Endothelial cell (in vitro differentiated cells): Measurements from ENCODE around the gene PLA2G2C. TPM values are rescaled to one million over a fixed set of nuclear protein-coding genes. Genes with fewer than 3 reads are reported as not detected.

ENCODE experiments used
- DNase-seq: peaks from one replicate; pipeline ENCODE4 v3.0.0; 2021; ENCODE audit warnings: low spot score
- H3K27ac Mint-ChIP-seq: one replicate; pipeline ENCODE4 v1.8.0; 2021; ENCODE audit warnings: mixed read lengths, inconsistent platforms; ENCODE audit not compliant: unreplicated experiment
- H3K27me3 Mint-ChIP-seq: one replicate; pipeline ENCODE4 v1.8.0; 2021; ENCODE audit warnings: mild to moderate bottlenecking, moderate library complexity, mixed read lengths, inconsistent platforms; ENCODE audit not compliant: unreplicated experiment
- H3K36me3 Mint-ChIP-seq: one replicate; pipeline ENCODE4 v1.8.0; 2021; ENCODE audit warnings: mild to moderate bottlenecking, low read depth, mixed read lengths, inconsistent platforms; ENCODE audit not compliant: unreplicated experiment
- H3K4me1 Mint-ChIP-seq: one replicate; pipeline ENCODE4 v1.8.0; 2021; ENCODE audit warnings: mild to moderate bottlenecking, mixed read lengths, inconsistent platforms; ENCODE audit not compliant: unreplicated experiment
- H3K4me3 Mint-ChIP-seq: one replicate; pipeline ENCODE4 v1.8.0; 2021; ENCODE audit warnings: mild to moderate bottlenecking, mixed read lengths, inconsistent platforms; ENCODE audit not compliant: unreplicated experiment
- H3K9me3 Mint-ChIP-seq: one replicate; pipeline ENCODE4 v1.8.0; 2021; ENCODE audit warnings: mixed read lengths, inconsistent platforms; ENCODE audit not compliant: unreplicated experiment
- total RNA-seq: library from RNA; stranded (reverse); fragmentation: NEBNext Ultra II Directional; extraction: Animal tissue kit (Norgen Biotek cat#: 25700); gene quantifications from one replicate; pipeline ENCODE4 v1.2.1, GENCODE V29; 2021; ENCODE audit not compliant: unreplicated experiment
- TF ChIP-seq, protein P1 (sequence below): fragments of 200-600 bp; sonication (generic); IDR thresholded peaks from one replicate; pipeline ENCODE4 v1.5.0; 2021; ENCODE audit warnings: antibody characterized with exemption; ENCODE audit not compliant: unreplicated experiment

Gene PLA2G2C
- total RNA-seq, 1 donor from 2014 or later: not detected

DNA sequence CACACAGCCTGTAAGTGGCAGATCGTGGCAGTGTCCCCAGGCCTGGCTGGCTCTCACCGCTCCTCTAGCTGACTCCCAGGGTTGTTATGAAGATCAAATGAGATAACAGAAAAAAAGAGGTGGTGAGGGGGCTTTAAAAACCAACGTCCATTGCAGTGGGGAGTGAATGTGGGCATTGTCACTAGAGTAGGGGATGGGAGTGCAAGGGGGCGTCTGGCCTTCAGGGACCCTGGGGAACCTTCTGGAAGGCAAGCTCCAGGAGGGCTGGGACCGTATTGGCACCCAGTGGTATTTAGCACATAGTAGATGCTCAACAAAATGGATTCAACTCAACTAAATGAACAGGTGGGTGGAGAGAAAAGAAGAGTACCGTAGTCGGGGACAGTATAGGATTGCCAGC is 70.4 kb downstream of the PLA2G2C start:
- DNase-seq: no peak
- Mint-ChIP-seq H3K27ac (no peak overlapping the region), H3K27me3 (peaks cover 2% of the 10 kb centered on the region), H3K9me3 (no peaks in the 10 kb centered on the region), H3K36me3 (no peaks in the 10 kb centered on the region), H3K4me3 (no peak overlapping the region), H3K4me1 (peaks cover 4% of the 10 kb centered on the region)
- TF ChIP-seq, protein P1, sequence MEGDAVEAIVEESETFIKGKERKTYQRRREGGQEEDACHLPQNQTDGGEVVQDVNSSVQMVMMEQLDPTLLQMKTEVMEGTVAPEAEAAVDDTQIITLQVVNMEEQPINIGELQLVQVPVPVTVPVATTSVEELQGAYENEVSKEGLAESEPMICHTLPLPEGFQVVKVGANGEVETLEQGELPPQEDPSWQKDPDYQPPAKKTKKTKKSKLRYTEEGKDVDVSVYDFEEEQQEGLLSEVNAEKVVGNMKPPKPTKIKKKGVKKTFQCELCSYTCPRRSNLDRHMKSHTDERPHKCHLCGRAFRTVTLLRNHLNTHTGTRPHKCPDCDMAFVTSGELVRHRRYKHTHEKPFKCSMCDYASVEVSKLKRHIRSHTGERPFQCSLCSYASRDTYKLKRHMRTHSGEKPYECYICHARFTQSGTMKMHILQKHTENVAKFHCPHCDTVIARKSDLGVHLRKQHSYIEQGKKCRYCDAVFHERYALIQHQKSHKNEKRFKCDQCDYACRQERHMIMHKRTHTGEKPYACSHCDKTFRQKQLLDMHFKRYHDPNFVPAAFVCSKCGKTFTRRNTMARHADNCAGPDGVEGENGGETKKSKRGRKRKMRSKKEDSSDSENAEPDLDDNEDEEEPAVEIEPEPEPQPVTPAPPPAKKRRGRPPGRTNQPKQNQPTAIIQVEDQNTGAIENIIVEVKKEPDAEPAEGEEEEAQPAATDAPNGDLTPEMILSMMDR: no peak

DNA sequence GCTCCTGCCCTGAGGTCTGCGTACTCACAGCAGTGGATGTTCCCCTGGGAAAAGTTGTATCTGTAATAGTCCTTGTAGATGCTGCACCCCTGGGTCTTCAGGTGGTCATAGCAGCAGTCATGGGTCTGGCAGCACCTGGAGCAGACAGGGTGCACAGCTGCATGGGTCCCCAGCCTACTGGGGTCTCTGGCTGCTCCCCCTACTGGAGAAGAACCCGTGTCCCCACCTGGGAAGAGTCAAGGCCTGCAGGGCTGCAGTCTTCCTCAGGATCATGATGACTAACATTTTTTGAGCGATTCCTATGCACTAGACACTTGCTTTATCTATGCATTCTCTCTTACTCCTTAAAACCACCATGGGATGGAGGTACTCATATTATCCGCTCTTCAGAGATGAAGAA is 70.8 kb downstream of the PLA2G2C start:
- Mint-ChIP-seq H3K4me1 (peaks cover 4% of the 10 kb centered on the region), H3K27ac (no peak overlapping the region), H3K27me3 (peaks cover 2% of the 10 kb centered on the region), H3K36me3 (no peaks in the 10 kb centered on the region), H3K4me3 (no peak overlapping the region), H3K9me3 (no peaks in the 10 kb centered on the region)
- no peak for DNase-seq
- TF ChIP-seq, protein P1: no peak

DNA sequence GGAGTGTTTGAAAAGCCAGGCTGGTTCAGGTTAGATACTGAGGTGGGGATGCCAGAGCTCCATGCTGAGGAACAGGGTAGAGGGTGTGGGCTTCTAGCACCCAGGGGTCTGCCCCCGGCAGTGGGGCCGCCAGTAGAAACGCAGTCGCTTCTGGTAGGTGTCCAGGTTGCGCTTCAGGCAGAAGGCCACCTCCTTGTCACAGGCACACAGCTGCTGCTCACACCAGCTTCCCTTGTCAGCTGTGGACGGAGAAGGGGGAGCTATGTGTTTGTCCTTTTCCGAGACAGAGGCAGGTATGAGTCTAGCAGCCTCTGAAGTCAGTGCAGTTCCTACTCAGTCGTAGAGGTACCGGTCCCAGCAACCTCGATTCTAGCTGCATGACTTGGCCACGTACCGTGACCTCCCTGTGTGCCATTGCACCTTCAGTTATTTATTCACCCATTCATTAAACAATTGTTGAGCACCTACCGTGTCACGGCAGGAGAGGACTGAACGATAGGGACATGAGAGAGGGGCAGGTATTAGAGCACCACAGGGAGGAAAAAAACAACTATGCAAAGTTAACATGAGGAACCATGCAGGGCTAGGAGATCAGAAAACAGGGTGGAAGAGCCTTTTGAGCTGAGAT is 72.2 kb downstream of the PLA2G2C start:
- Mint-ChIP-seq H3K27me3 (peaks cover 2% of the 10 kb centered on the region), H3K9me3 (no peaks in the 10 kb centered on the region), H3K36me3 (no peaks in the 10 kb centered on the region), H3K4me1 (peaks cover 4% of the 10 kb centered on the region), H3K27ac (no peak overlapping the region), H3K4me3 (no peak overlapping the region)
- TF ChIP-seq, protein P1: no peak
- no peak for DNase-seq

Other genes with a start within 250 kb of the PLA2G2C start
- gene PLA2G2A, start 206.9 kb downstream of the PLA2G2C start, total RNA-seq: not detected
- 0.77 TPM for gene PLA2G5, start 116.3 kb downstream of the PLA2G2C start, total RNA-seq
- gene PLA2G2D, start 67.0 kb downstream of the PLA2G2C start, total RNA-seq: not detected
- gene PLA2G2F, start 47.2 kb downstream of the PLA2G2C start, total RNA-seq: not detected
- gene UBXN10, start 422 bp downstream of the PLA2G2C start, total RNA-seq: 0.13 TPM
- not detected for gene VWA5B1, start 104.4 kb upstream of the PLA2G2C start, total RNA-seq